PC-3 (cell line): Measurements from ENCODE around the gene TRAF3.

Source experiments
- EZH2 ChIP-seq: fragments of 300-600 bp; sonication (generic); IDR thresholded peaks from one replicate; pipeline ENCODE4 v1.6.1; 2017; ENCODE audit warnings: antibody characterized with exemption, mild to moderate bottlenecking, low read length; ENCODE audit not compliant: unreplicated experiment
- TF ChIP-seq, protein P1 (sequence below): fragments of 300-600 bp; sonication (generic); conservative IDR thresholded peaks from 2 replicates; pipeline ENCODE4 v1.5.1; 2017; ENCODE audit warnings: antibody characterized with exemption, low read depth, mild to moderate bottlenecking, low read length

DNA sequence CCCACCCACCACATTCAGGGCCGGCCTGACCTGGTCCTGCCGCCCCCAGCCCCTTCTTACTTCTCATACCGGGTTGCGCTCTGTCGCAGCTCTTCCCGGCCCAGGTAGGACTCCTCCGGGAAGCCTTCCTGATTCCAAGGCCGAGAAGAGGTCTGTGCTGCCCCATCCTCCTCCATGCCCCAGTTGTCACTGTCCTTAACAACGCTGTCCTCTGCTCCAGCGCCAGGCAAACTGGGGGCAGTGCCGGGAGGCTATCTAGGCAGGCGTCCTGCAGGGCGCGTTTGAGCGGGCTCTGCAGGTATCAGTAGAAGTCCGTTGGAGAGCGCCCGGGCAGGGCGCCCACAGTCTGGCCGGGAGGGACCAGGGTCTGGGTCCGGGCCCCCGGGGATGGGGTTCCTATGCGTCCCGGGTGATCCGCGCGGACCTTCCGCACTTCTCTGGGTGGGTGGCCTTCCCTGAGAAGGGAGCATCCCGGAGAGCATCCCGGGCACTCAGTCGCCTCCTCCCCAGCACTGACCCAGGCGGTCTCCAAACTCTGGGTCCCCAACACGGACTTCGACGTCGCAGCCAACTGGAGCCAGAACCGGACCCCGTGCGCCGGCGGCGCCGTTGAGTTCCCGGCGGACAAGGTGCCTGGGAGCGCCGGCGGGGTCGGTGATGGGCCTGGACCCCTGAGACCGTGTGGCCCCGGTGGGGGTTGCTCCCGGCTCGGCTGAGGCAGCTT is 146.1 kb downstream of the TRAF3 start:
- TF ChIP-seq, protein P1, sequence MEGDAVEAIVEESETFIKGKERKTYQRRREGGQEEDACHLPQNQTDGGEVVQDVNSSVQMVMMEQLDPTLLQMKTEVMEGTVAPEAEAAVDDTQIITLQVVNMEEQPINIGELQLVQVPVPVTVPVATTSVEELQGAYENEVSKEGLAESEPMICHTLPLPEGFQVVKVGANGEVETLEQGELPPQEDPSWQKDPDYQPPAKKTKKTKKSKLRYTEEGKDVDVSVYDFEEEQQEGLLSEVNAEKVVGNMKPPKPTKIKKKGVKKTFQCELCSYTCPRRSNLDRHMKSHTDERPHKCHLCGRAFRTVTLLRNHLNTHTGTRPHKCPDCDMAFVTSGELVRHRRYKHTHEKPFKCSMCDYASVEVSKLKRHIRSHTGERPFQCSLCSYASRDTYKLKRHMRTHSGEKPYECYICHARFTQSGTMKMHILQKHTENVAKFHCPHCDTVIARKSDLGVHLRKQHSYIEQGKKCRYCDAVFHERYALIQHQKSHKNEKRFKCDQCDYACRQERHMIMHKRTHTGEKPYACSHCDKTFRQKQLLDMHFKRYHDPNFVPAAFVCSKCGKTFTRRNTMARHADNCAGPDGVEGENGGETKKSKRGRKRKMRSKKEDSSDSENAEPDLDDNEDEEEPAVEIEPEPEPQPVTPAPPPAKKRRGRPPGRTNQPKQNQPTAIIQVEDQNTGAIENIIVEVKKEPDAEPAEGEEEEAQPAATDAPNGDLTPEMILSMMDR = no peak
- TF ChIP-seq EZH2 = no peak
